Measurements from ENCODE around the gene L3MBTL4.

- TF ChIP-seq CTCF (IDR thresholded peaks at IDR 0.05) (no peak), REST (IDR thresholded peaks at IDR 0.05; ENCODE audit: insufficient read depth in 1 of 2, low read depth in 2 of 2, low read length in 1 of 2) (no peak), SIN3A (IDR thresholded peaks at IDR 0.05; ENCODE audit: borderline replicate concordance, insufficient read depth, low read depth, low read length) (no peak)
Measured at GRCh38 chr18:5973099-5973498, 441.6 kb downstream of the L3MBTL4 start.

Data from Panc1 (cell line).